ENCODE measurements around the gene MPPED2. TPM values are rescaled to one million over a fixed set of nuclear protein-coding genes. Genes with fewer than 3 reads are reported as not detected.

The MPPED2 gene
- total and polyA plus RNA-seq, 2 experiments from 2014 or later: 7.0 to 7.6 TPM

DNA sequence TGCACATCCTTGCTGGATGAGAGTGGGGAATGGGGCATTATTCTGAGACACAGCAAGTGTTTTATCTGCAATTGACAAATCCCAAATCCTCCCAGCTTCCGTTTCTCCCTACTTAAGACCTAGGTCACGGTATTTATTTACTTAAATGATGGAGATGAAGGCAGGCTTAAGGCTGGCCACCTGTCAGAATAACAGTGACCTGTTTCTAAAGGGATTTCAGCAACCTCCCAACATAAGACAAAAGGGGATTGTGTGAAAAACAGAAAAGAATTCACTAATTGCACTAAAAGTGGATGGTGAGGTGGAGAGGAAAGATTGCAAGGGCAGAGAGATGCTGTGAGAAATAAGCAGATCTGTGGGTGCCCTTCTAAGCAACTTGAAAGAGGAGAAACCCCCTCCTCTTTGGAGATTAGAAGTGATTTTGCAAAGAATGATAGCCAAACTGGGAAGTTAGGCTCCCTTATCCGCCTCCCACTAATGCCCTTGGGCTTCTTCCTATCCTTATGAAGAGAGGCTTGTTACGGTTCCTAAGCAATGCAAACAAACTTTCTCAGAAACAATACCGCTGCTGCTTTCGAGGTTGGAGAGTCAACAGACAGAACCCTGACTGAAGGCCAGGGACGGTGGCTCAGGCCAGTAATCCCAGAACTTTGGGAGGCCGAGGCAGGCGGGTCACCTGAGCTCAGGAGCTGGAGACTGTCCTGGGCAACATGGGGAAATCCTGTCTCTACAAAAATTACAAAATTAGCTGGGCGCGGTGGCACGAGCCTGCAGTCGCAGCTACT is 179.0 kb downstream of the MPPED2 start:
- H3K9me3 ChIP-seq (ENCODE audit: low read depth): no peaks in the 10 kb centered on the region
- DNase-seq (ENCODE audit: low spot score): no peak
- H3K4me2 ChIP-seq: no peak overlapping the region
- H3K36me3 ChIP-seq (replicated peaks; ENCODE audit: insufficient read depth, low read depth): no peaks in the 10 kb centered on the region
- H4K20me1 ChIP-seq (ENCODE audit: insufficient read depth, poor library complexity, severe bottlenecking): no peaks in the 10 kb centered on the region
- WGBS (ENCODE audit: low lambda C conversion rate, missing lambda C conversion rate): 60% methylated on average over 13 of the region's 13 CpGs
- H3K27ac ChIP-seq: no peak overlapping the region
- no peak for TF ChIP-seq EZH2phosphoT487 (IDR thresholded peaks at IDR 0.05; ENCODE audit: low read depth, severe bottlenecking, unreplicated experiment)
- TF ChIP-seq CTCF (IDR thresholded peaks at IDR 0.05; ENCODE audit: poor library complexity): no peak
- TF ChIP-seq EZH2 (IDR thresholded peaks at IDR 0.05; ENCODE audit: borderline replicate concordance): no peak
- H3K9me2 ChIP-seq (replicated peaks; ENCODE audit: insufficient read depth): no peaks in the 10 kb centered on the region
- H3K79me2 ChIP-seq: no peaks in the 10 kb centered on the region
- H3K4me3 ChIP-seq: no peak overlapping the region
- H2AFZ ChIP-seq: no peak overlapping the region
- H3K27me3 ChIP-seq: no peaks in the 10 kb centered on the region
- H3K4me1 ChIP-seq (ENCODE audit: insufficient read depth): no peaks in the 10 kb centered on the region

- Histone ChIP-seq H3K4me2 (no peak overlapping the region), H3K9me2 (replicated peaks; ENCODE audit: insufficient read depth) (no peaks in the 10 kb centered on the region), H3K36me3 (replicated peaks; ENCODE audit: insufficient read depth, low read depth) (no peaks in the 10 kb centered on the region), H3K27me3 (no peaks in the 10 kb centered on the region), H3K4me1 (ENCODE audit: insufficient read depth) (no peaks in the 10 kb centered on the region), H3K27ac (no peak overlapping the region), H3K4me3 (no peak overlapping the region), H4K20me1 (ENCODE audit: insufficient read depth, poor library complexity, severe bottlenecking) (no peaks in the 10 kb centered on the region), H3K9me3 (ENCODE audit: low read depth) (no peaks in the 10 kb centered on the region), H2AFZ (no peak overlapping the region), H3K79me2 (no peaks in the 10 kb centered on the region)
- WGBS (ENCODE audit: low lambda C conversion rate, missing lambda C conversion rate): 91% methylated on average over 3 of the region's 3 CpGs
- TF ChIP-seq EZH2phosphoT487 (IDR thresholded peaks at IDR 0.05; ENCODE audit: low read depth, severe bottlenecking, unreplicated experiment) (no peak), CTCF (IDR thresholded peaks at IDR 0.05; ENCODE audit: poor library complexity) (no peak), EZH2 (IDR thresholded peaks at IDR 0.05; ENCODE audit: borderline replicate concordance) (no peak)
- no peak for DNase-seq (ENCODE audit: low spot score)
These were observed 180.8 kb downstream of the MPPED2 start for GRCh38 chr11:30405385-30405784.

DNA sequence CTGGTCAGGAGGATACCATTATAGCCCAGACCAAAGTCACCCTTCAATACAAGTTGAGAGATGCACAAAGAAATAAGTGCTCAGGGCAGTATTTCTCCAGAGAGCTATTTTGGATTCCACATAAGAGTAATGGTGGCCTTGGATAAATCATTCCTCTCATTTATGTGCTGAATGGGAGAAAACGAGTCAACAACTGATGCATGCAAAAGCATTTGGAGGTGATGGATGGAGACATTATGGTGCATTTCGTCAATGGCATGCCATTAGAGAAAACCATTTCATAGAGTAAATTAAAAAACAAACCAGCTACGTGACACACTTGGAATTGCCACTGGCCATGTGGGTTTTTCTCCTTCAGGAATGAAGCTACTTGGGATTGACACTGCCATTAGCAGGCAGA is 182.0 kb downstream of the MPPED2 start:
- no peaks in the 10 kb centered on the region for H3K4me1 ChIP-seq (ENCODE audit: insufficient read depth)
- no peak for TF ChIP-seq EZH2phosphoT487 (IDR thresholded peaks at IDR 0.05; ENCODE audit: low read depth, severe bottlenecking, unreplicated experiment)
- TF ChIP-seq EZH2 (IDR thresholded peaks at IDR 0.05; ENCODE audit: borderline replicate concordance): no peak
- no peak for TF ChIP-seq CTCF (IDR thresholded peaks at IDR 0.05; ENCODE audit: poor library complexity)
- no peak overlapping the region for H2AFZ ChIP-seq
- WGBS (ENCODE audit: low lambda C conversion rate, missing lambda C conversion rate): 96% methylated on average over 3 of the region's 3 CpGs
- H3K79me2 ChIP-seq: no peaks in the 10 kb centered on the region
- H3K36me3 ChIP-seq (replicated peaks; ENCODE audit: insufficient read depth, low read depth): no peaks in the 10 kb centered on the region
- no peak overlapping the region for H3K4me2 ChIP-seq
- no peaks in the 10 kb centered on the region for H4K20me1 ChIP-seq (ENCODE audit: insufficient read depth, poor library complexity, severe bottlenecking)
- H3K27ac ChIP-seq: no peak overlapping the region
- no peak overlapping the region for H3K4me3 ChIP-seq
- H3K9me2 ChIP-seq (replicated peaks; ENCODE audit: insufficient read depth): no peaks in the 10 kb centered on the region
- no peaks in the 10 kb centered on the region for H3K9me3 ChIP-seq (ENCODE audit: low read depth)
- DNase-seq (ENCODE audit: low spot score): no peak
- H3K27me3 ChIP-seq: no peaks in the 10 kb centered on the region

Data from hepatocyte (in vitro differentiated cells).